ENCODE results near the gene SMPD1.
A peak's percentile ranks its signal among the peaks of the same experiment; 100 is the strongest.

SMPD1 gene

DNA sequence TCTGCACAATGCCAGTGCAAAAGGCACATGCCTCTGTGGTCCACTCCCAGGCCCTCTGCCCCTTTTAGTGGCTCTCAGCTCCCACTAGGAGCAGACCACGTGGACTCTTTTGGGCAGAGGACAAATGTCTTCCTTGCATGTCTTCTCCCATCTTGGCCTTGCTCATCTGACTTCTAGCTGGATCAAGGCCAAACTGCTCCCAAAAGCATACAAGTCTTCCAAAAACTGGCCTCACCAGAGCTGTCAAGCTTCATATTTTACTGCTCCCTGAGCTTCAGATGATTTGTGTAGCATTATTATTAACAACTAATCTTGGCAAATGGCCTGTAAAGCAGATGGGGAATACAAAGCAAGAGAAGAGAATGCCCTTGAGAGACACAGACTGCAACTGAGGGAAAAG, 6.9 kb downstream of the SMPD1 start:
- H3K27ac ChIP-seq (ENCODE audit: low read length) = no peak overlapping the region
- H3K27me3 ChIP-seq (ENCODE audit: low read depth, low read length) = no peaks in the 10 kb centered on the region
- H3K4me1 ChIP-seq (ENCODE audit: low read length) = peaks cover 10% of the 10 kb centered on the region
- no peak overlapping the region for H3K4me2 ChIP-seq (ENCODE audit: low read length)
- no peak for TF ChIP-seq EZH2phosphoT487 (IDR thresholded peaks at IDR 0.05; ENCODE audit: low read depth)
- TF ChIP-seq, protein P1, sequence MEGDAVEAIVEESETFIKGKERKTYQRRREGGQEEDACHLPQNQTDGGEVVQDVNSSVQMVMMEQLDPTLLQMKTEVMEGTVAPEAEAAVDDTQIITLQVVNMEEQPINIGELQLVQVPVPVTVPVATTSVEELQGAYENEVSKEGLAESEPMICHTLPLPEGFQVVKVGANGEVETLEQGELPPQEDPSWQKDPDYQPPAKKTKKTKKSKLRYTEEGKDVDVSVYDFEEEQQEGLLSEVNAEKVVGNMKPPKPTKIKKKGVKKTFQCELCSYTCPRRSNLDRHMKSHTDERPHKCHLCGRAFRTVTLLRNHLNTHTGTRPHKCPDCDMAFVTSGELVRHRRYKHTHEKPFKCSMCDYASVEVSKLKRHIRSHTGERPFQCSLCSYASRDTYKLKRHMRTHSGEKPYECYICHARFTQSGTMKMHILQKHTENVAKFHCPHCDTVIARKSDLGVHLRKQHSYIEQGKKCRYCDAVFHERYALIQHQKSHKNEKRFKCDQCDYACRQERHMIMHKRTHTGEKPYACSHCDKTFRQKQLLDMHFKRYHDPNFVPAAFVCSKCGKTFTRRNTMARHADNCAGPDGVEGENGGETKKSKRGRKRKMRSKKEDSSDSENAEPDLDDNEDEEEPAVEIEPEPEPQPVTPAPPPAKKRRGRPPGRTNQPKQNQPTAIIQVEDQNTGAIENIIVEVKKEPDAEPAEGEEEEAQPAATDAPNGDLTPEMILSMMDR (IDR thresholded peaks at IDR 0.05; ENCODE audit: low read depth, low read length) = no peak
- H3K9ac ChIP-seq (ENCODE audit: low read length) = no peak overlapping the region
- no peaks in the 10 kb centered on the region for H4K20me1 ChIP-seq (ENCODE audit: insufficient read depth, low read length)
- H3K4me3 ChIP-seq (ENCODE audit: low read length) = no peak overlapping the region
- no peaks in the 10 kb centered on the region for H3K9me3 ChIP-seq (ENCODE audit: insufficient read depth, low read length)
- no peaks in the 10 kb centered on the region for H3K79me2 ChIP-seq (ENCODE audit: low read length)
- H2AFZ ChIP-seq (ENCODE audit: low read depth, low read length) = no peak overlapping the region
- no peaks in the 10 kb centered on the region for H3K36me3 ChIP-seq (replicated peaks; ENCODE audit: low read depth, low read length)

DNA sequence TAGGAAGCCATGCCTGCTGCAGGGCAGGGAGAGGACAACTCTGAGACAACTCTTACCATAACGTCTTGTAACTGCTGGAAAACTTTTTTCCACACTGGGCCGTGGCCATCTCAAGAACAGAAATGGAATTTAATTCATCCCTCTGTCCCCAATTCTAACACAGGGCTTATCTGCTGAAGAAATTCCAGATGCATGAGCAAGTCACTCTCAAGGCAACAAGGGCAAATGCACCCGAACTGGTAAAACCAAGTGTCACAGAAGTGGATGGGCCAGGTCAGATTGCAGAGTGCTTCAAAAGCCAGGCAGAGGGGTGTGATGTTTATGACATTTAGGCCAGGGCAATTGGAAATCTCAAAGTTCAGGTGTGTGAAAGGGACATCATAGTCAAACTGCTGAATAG, 7.4 kb downstream of the SMPD1 start:
- H3K27me3 ChIP-seq (ENCODE audit: low read depth, low read length) = no peaks in the 10 kb centered on the region
- H2AFZ ChIP-seq (ENCODE audit: low read depth, low read length) = no peak overlapping the region
- no peaks in the 10 kb centered on the region for H3K9me3 ChIP-seq (ENCODE audit: insufficient read depth, low read length)
- H3K9ac ChIP-seq (ENCODE audit: low read length) = no peak overlapping the region
- H3K36me3 ChIP-seq (replicated peaks; ENCODE audit: low read depth, low read length) = no peaks in the 10 kb centered on the region
- H4K20me1 ChIP-seq (ENCODE audit: insufficient read depth, low read length) = no peaks in the 10 kb centered on the region
- H3K27ac ChIP-seq (ENCODE audit: low read length) = no peak overlapping the region
- no peaks in the 10 kb centered on the region for H3K79me2 ChIP-seq (ENCODE audit: low read length)
- no peak overlapping the region for H3K4me3 ChIP-seq (ENCODE audit: low read length)
- TF ChIP-seq, protein P1 (IDR thresholded peaks at IDR 0.05; ENCODE audit: low read depth, low read length) = no peak
- TF ChIP-seq EZH2phosphoT487 (IDR thresholded peaks at IDR 0.05; ENCODE audit: low read depth) = no peak
- peaks cover 15% of the 10 kb centered on the region for H3K4me1 ChIP-seq (ENCODE audit: low read length)
- H3K4me2 ChIP-seq (ENCODE audit: low read length) = no peak overlapping the region

DNA sequence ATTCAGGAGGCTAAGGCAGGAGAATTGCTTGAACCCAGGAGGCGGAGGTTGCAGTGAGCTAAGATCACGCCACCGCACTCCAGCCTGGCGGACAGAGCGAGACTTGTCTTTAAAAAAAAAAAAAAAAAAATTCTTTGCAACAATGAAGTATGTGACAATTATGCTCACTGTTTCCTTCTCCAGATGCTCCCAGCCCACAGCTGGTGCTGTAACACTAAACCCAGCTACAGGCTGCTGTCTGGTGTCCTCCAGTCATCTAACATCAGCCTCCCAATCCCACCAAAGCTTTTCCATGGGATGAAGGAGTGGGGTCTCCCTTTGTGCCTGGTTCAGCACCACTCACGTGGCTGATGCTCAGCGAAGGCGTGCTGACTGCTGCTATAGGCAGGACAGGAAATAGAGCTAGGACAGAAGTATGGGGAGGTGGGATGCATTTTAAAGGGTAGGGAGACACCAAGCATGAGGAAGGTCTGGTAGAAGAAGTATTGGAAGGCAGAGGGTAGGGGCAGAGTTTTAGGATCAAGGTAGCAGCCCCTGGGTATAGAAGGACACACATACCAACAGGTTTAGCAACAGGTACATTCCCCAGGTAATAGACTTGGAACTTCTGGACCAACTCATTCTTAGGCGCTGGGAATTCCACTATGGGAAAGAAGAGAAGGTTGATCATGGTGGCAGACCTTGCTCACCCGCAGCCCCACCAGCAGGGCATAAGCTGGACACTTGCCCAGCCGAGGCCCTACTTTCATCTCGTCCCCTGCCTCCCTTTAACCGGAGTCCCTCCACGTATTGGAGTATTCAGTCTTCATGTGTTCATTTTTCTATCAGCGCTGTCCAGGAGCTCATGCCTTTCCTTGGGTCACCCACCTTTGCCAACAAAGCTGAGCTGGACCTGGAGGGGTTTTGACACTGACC, 10.4 kb downstream of the SMPD1 start:
- Histone ChIP-seq H3K4me1 (ENCODE audit: low read length) (peaks cover 28% of the 10 kb centered on the region), H3K36me3 (replicated peaks; ENCODE audit: low read depth, low read length) (no peaks in the 10 kb centered on the region), H3K9me3 (ENCODE audit: insufficient read depth, low read length) (no peaks in the 10 kb centered on the region), H3K27ac (ENCODE audit: low read length) (no peak overlapping the region), H3K4me3 (ENCODE audit: low read length) (no peak overlapping the region), H3K4me2 (ENCODE audit: low read length) (no peak overlapping the region), H4K20me1 (ENCODE audit: insufficient read depth, low read length) (no peaks in the 10 kb centered on the region), H3K9ac (ENCODE audit: low read length) (no peak overlapping the region), H3K79me2 (ENCODE audit: low read length) (no peaks in the 10 kb centered on the region), H3K27me3 (ENCODE audit: low read depth, low read length) (no peaks in the 10 kb centered on the region), H2AFZ (ENCODE audit: low read depth, low read length) (no peak overlapping the region)
- TF ChIP-seq EZH2phosphoT487 (IDR thresholded peaks at IDR 0.05; ENCODE audit: low read depth) = no peak
- TF ChIP-seq, protein P1 (IDR thresholded peaks at IDR 0.05; ENCODE audit: low read depth, low read length) = no peak

DNA sequence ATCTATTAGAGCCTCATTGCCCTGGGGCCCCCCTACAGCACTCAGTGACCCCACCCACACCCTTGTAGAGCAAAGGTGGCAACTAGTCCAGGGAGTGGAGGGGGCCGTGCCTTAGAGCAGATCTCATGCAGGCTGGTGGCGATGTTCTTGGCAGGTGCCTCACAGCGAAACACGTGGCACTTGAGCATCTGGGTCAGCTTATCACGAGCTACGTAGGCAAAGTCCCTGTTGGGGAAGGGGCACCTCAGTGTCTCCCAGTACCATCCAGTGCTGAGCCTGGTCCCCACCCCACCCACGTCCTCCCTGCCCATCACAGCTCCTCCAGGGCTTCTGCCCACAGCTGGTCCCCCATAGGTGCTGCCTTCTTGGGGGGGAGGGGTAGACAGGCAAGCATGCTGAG, 11.2 kb downstream of the SMPD1 start:
- H3K36me3 ChIP-seq (replicated peaks; ENCODE audit: low read depth, low read length) = no peaks in the 10 kb centered on the region
- no peak overlapping the region for H3K27ac ChIP-seq (ENCODE audit: low read length)
- H3K4me3 ChIP-seq (ENCODE audit: low read length) = no peak overlapping the region
- no peaks in the 10 kb centered on the region for H3K9me3 ChIP-seq (ENCODE audit: insufficient read depth, low read length)
- H3K79me2 ChIP-seq (ENCODE audit: low read length) = no peaks in the 10 kb centered on the region
- peak overlapping the region; percentile 92; the same call in 1 of the 2 replicates for H3K4me2 ChIP-seq (ENCODE audit: low read length)
- H4K20me1 ChIP-seq (ENCODE audit: insufficient read depth, low read length) = no peaks in the 10 kb centered on the region
- H3K9ac ChIP-seq (ENCODE audit: low read length) = no peak overlapping the region
- H3K27me3 ChIP-seq (ENCODE audit: low read depth, low read length) = no peaks in the 10 kb centered on the region
- TF ChIP-seq EZH2phosphoT487 (IDR thresholded peaks at IDR 0.05; ENCODE audit: low read depth) = no peak
- TF ChIP-seq, protein P1 (IDR thresholded peaks at IDR 0.05; ENCODE audit: low read depth, low read length) = no peak
- H3K4me1 ChIP-seq (ENCODE audit: low read length) = peaks cover 28% of the 10 kb centered on the region
- no peak overlapping the region for H2AFZ ChIP-seq (ENCODE audit: low read depth, low read length)

Measured in OCI-LY3 (cell line).